HepG2 (cell line): ENCODE results near the gene BIN1. TPM values are rescaled to one million over a fixed set of nuclear protein-coding genes. Genes with fewer than 3 reads are reported as not detected.

ENCODE experiments used
- ARNTL ChIP-seq: sonication (generic); formaldehyde crosslinking; IDR thresholded peaks from 2 replicates; pipeline ENCODE4 v1.4.0; 2020; ENCODE audit warnings: mild to moderate bottlenecking, missing genetic modification reagents
- CREB1 ChIP-seq, 2 experiments: fragments of 450-650 bp in 1 of 2; IDR thresholded peaks; 2 replicates each; pipeline ENCODE4 v1.6.1; 2016 to 2017; ENCODE audit warnings: control low read depth in 1 of 2, mild to moderate bottlenecking in 1 of 2, missing compliant biosample characterization in 1 of 2, missing genetic modification characterization in 1 of 2
- HES4 ChIP-seq: sonication (generic); formaldehyde crosslinking; IDR thresholded peaks from 2 replicates; pipeline ENCODE4 v1.9.0; 2021; ENCODE audit warnings: mild to moderate bottlenecking, missing genetic modification reagents, borderline replicate concordance
- LCORL ChIP-seq, 2 experiments: fragments of 450-650 bp in 1 of 2; sonication (generic) in 1 of 2; formaldehyde crosslinking in 1 of 2; IDR thresholded peaks; 2 replicates each; pipeline versions ENCODE4 v1.5.0 to v1.6.1; 2017 to 2020; ENCODE audit warnings: antibody characterized with exemption in 1 of 2, missing genetic modification reagents in 1 of 2
- RNF2 ChIP-seq: fragments of 450-650 bp; conservative IDR thresholded peaks from 2 replicates; pipeline ENCODE4 v1.6.1; 2016; ENCODE audit warnings: low read depth
- TBX2 ChIP-seq: sonication (generic); formaldehyde crosslinking; IDR thresholded peaks from 2 replicates; pipeline ENCODE4 v1.5.0; 2020; ENCODE audit warnings: missing genetic modification reagents, mild to moderate bottlenecking, borderline replicate concordance
- ZNF12 ChIP-seq: sonication (generic); formaldehyde crosslinking; IDR thresholded peaks from 2 replicates; pipeline ENCODE4 v1.5.0; 2020; ENCODE audit warnings: missing genetic modification reagents
- ZNF224 ChIP-seq: sonication (generic); formaldehyde crosslinking; IDR thresholded peaks from 2 replicates; pipeline ENCODE4 v1.5.0; 2020; ENCODE audit warnings: mild to moderate bottlenecking, missing genetic modification reagents
- ZNF230 ChIP-seq: sonication (generic); formaldehyde crosslinking; IDR thresholded peaks from 2 replicates; pipeline ENCODE4 v1.4.0; 2020; ENCODE audit warnings: mild to moderate bottlenecking, missing genetic modification reagents
- ZNF282 ChIP-seq: fragments of 450-650 bp; IDR thresholded peaks from 2 replicates; pipeline ENCODE4 v1.6.1; 2018; ENCODE audit not compliant: partially characterized antibody
- ZNF337 ChIP-seq: sonication (generic); formaldehyde crosslinking; IDR thresholded peaks from 2 replicates; pipeline ENCODE4 v1.5.1; 2020; ENCODE audit warnings: missing genetic modification reagents, low read depth, mild to moderate bottlenecking, borderline replicate concordance
- ZNF468 ChIP-seq: sonication (generic); formaldehyde crosslinking; IDR thresholded peaks from 2 replicates; pipeline ENCODE4 v1.8.0; 2022; ENCODE audit warnings: mild to moderate bottlenecking, moderate library complexity, missing genetic modification reagents
- ZNF543 ChIP-seq: sonication (generic); formaldehyde crosslinking; IDR thresholded peaks from 2 replicates; pipeline ENCODE4 v1.4.0; 2020; ENCODE audit warnings: mild to moderate bottlenecking, missing genetic modification reagents
- ZNF619 ChIP-seq: sonication (generic); formaldehyde crosslinking; IDR thresholded peaks from 2 replicates; pipeline ENCODE4 v1.4.0; 2020; ENCODE audit warnings: mild to moderate bottlenecking, missing genetic modification reagents
- ZNF891 ChIP-seq: sonication (generic); formaldehyde crosslinking; IDR thresholded peaks from 2 replicates; pipeline ENCODE4 v1.5.0; 2020; ENCODE audit warnings: mild to moderate bottlenecking, missing genetic modification reagents
- ZSCAN21 ChIP-seq: sonication (generic); formaldehyde crosslinking; IDR thresholded peaks from 2 replicates; pipeline ENCODE4 v1.8.0; 2022; ENCODE audit warnings: mild to moderate bottlenecking, missing genetic modification reagents, moderate library complexity, borderline replicate concordance
- polyA plus RNA-seq, 8 experiments: library from polyadenylated mRNA; depleted of rRNA in 3 of 8; stranded (reverse) in 7 of 8; unstranded in 1 of 8; fragments of >200 nt; fragmentation: Illumina TruSeq in 4 of 8; extraction: Trizol in 4 of 8; gene quantifications; 2 replicates each; pipeline versions ENCODE4 v1.2.1 to v1.2.3, GENCODE V29; 2011 to 2016; ENCODE audit warnings: low read depth in 4 of 8, missing spikeins in 1 of 8, mixed read lengths in 1 of 8; ENCODE audit not compliant: insufficient read depth in 1 of 8
- total RNA-seq, 5 experiments: library from RNA; depleted of rRNA; stranded (reverse); fragments of >200 nt; fragmentation: Illumina TruSeq; extraction: Trizol; gene quantifications; 2 replicates each; pipeline ENCODE4 v1.2.3, GENCODE V29; 2016; ENCODE audit warnings: low read depth in 1 of 5
- TF ChIP-seq, protein P1 (sequence below): sonication (generic); formaldehyde crosslinking; conservative IDR thresholded peaks from 2 replicates; pipeline ENCODE4 v1.4.0; 2020; ENCODE audit warnings: missing genetic modification reagents
- TF ChIP-seq, protein P2 (sequence below): sonication (generic); formaldehyde crosslinking; IDR thresholded peaks from 2 replicates; pipeline ENCODE4 v1.4.0; 2020; ENCODE audit warnings: mild to moderate bottlenecking, missing genetic modification reagents
- TF ChIP-seq, protein P3 (sequence below): sonication (generic); formaldehyde crosslinking; IDR thresholded peaks from 2 replicates; pipeline ENCODE4 v1.4.0; 2020; ENCODE audit warnings: missing genetic modification reagents
- TF ChIP-seq, protein P4 (sequence below): sonication (generic); formaldehyde crosslinking; IDR thresholded peaks from 2 replicates; pipeline ENCODE4 v1.8.1; 2023; ENCODE audit warnings: missing genetic modification reagents, mild to moderate bottlenecking, borderline replicate concordance
- TF ChIP-seq, protein P5 (sequence below): sonication (generic); formaldehyde crosslinking; IDR thresholded peaks from 2 replicates; pipeline ENCODE4 v1.4.0; 2020; ENCODE audit warnings: missing genetic modification reagents

The BIN1 gene
- total and polyA plus RNA-seq, 2 of the 13 experiments (the other 11 are each of a cell fraction or from before 2014, with no cell fraction given): 0.93 to 1.2 TPM

DNA sequence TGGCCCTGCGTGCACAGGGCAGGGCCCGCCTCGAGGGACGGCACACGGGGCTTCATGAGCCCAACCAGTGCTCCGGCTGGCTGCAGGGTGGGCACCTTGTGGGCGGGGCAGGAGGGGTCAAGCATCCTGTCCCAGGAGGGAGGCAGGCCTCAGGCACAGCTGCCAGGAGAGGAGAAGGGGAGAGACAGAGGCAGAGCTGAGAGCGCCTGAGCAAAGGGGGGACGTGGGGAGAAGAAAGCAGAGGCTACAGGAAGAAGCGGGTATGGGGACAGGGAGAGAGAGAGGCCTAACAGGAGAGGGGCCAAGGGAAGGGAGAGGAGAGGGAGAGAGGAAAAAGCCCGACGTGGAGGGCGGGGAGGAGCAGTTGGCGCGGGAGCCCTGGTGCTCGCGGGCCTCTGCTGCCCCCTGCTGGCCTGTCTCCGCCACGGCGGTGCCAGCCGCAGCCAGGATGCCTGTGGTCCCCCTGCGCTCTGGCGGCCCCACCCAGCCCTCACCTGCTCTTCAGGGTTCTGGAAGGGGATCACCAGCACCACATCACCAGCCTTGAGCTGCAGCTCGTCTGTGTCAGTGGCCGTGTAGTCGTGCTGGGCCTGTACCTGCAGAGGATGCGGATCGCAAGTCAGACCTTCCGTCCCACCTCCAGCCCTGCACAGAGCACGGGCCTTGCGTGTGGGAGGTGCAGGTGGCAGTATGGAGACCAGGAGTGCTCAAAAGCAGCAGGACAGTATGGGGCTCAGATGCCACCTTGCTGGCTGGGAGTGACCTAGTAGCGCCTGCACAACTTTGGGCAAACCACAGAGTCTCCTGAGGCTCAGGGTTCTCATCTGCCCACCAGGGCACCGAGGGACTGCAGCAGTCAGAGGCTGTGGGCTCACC, 56.8 kb downstream of the BIN1 start (continued):
- TF ChIP-seq, protein P1, sequence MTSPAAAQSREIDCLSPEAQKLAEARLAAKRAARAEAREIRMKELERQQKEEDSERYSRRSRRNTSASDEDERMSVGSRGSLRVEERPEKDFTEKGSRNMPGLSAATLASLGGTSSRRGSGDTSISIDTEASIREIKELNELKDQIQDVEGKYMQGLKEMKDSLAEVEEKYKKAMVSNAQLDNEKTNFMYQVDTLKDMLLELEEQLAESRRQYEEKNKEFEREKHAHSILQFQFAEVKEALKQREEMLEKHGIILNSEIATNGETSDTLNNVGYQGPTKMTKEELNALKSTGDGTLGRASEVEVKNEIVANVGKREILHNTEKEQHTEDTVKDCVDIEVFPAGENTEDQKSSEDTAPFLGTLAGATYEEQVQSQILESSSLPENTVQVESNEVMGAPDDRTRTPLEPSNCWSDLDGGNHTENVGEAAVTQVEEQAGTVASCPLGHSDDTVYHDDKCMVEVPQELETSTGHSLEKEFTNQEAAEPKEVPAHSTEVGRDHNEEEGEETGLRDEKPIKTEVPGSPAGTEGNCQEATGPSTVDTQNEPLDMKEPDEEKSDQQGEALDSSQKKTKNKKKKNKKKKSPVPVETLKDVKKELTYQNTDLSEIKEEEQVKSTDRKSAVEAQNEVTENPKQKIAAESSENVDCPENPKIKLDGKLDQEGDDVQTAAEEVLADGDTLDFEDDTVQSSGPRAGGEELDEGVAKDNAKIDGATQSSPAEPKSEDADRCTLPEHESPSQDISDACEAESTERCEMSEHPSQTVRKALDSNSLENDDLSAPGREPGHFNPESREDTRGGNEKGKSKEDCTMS (CRISPR knock-in tag): no peak
- no peak for TF ChIP-seq ZNF619 (CRISPR knock-in tag)
- TF ChIP-seq ZNF468 (CRISPR knock-in tag): peak; percentile 93
- TF ChIP-seq ZNF282: peak; percentile 33
- TF ChIP-seq ZNF891 (CRISPR knock-in tag): 0 out of 2 replicates have a peak, but pooled peaks have one; percentile 1
- no peak for TF ChIP-seq CREB1 (IDR thresholded peaks at IDR 0.05)
- TF ChIP-seq CREB1 (CRISPR knock-in tag; IDR thresholded peaks at IDR 0.05): no peak
- TF ChIP-seq, protein P2, sequence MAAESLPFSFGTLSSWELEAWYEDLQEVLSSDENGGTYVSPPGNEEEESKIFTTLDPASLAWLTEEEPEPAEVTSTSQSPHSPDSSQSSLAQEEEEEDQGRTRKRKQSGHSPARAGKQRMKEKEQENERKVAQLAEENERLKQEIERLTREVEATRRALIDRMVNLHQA (CRISPR knock-in tag): no peak
- no peak for TF ChIP-seq LCORL (IDR thresholded peaks at IDR 0.05)
- TF ChIP-seq LCORL (CRISPR knock-in tag; IDR thresholded peaks at IDR 0.05): peak; percentile 63; the same call in 1 of the 2 replicates
- 0 out of 2 replicates have a peak, but pooled peaks have one; percentile 22 for TF ChIP-seq ZNF543
- TF ChIP-seq, protein P3, sequence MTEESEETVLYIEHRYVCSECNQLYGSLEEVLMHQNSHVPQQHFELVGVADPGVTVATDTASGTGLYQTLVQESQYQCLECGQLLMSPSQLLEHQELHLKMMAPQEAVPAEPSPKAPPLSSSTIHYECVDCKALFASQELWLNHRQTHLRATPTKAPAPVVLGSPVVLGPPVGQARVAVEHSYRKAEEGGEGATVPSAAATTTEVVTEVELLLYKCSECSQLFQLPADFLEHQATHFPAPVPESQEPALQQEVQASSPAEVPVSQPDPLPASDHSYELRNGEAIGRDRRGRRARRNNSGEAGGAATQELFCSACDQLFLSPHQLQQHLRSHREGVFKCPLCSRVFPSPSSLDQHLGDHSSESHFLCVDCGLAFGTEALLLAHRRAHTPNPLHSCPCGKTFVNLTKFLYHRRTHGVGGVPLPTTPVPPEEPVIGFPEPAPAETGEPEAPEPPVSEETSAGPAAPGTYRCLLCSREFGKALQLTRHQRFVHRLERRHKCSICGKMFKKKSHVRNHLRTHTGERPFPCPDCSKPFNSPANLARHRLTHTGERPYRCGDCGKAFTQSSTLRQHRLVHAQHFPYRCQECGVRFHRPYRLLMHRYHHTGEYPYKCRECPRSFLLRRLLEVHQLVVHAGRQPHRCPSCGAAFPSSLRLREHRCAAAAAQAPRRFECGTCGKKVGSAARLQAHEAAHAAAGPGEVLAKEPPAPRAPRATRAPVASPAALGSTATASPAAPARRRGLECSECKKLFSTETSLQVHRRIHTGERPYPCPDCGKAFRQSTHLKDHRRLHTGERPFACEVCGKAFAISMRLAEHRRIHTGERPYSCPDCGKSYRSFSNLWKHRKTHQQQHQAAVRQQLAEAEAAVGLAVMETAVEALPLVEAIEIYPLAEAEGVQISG (CRISPR knock-in tag): peak; percentile 35; the same call in 1 of the 2 replicates
- 0 out of 2 replicates have a peak, but pooled peaks have one; percentile 15 for TF ChIP-seq HES4 (CRISPR knock-in tag)
- 0 out of 2 replicates have a peak, but pooled peaks have one; percentile 28 for TF ChIP-seq ARNTL
- TF ChIP-seq, protein P4, sequence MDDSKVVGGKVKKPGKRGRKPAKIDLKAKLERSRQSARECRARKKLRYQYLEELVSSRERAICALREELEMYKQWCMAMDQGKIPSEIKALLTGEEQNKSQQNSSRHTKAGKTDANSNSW (CRISPR knock-in tag): no peak
- no peak for TF ChIP-seq ZNF337 (CRISPR knock-in tag)
- TF ChIP-seq, protein P5, sequence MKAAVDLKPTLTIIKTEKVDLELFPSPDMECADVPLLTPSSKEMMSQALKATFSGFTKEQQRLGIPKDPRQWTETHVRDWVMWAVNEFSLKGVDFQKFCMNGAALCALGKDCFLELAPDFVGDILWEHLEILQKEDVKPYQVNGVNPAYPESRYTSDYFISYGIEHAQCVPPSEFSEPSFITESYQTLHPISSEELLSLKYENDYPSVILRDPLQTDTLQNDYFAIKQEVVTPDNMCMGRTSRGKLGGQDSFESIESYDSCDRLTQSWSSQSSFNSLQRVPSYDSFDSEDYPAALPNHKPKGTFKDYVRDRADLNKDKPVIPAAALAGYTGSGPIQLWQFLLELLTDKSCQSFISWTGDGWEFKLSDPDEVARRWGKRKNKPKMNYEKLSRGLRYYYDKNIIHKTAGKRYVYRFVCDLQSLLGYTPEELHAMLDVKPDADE (CRISPR knock-in tag): no peak
- TF ChIP-seq TBX2: 0 out of 2 replicates have a peak, but pooled peaks have one; percentile 23
- peak; percentile 82; the same call in 1 of the 2 replicates for TF ChIP-seq ZNF224 (CRISPR knock-in tag)
- TF ChIP-seq ZSCAN21 (CRISPR knock-in tag): peak; percentile 79; the same call in 1 of the 2 replicates
- TF ChIP-seq RNF2: 0 out of 2 replicates have a peak, but pooled peaks have one; percentile 33
- TF ChIP-seq ZNF230: peak; percentile 77; the same call in 1 of the 2 replicates
- TF ChIP-seq ZNF12 (CRISPR knock-in tag): 0 out of 2 replicates have a peak, but pooled peaks have one; percentile 37
